ENCODE results near the gene CCDC192. TPM values are rescaled to one million over a fixed set of nuclear protein-coding genes. Genes with fewer than 3 reads are reported as not detected.

Gene CCDC192
- total and polyA plus RNA-seq, 9 donors: 0.26 to 2.6 (median 0.91) TPM; not detected in 1

DNA sequence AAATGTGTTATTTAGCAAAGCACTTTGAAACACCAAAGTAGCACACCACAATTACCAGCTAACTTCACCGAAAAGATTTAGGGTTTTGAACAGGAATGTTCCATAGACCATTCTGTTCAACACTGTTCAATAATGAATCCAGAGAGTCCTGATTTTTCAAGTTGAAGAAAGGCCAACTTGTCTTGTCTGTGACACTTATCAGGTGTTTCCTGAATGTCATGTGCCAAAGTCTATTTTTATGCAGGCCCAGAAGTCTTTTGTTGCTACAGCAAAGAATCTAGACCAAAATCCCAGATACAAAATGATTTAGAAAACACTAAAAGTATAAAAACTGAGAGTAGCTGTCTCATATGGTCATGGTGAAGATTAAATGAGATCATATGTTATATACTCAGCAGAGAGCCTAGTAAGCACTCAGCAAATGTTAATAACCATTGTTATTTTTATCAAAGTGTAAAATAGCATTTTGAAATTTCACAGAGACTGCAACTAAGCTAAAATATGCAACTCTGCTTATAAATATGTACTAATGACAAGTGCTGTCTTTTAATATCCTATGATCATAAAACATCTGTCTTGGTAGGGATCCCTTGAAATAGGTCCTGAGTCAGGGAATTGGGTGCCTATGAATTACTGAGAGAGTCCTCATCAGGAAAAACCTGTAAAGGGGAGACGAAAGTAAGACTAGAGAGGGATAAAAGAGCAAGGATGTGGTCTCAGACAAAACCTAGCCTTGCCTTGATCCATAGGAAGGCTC, 258.0 kb downstream of the CCDC192 start:
- H3K27ac ChIP-seq: no peak overlapping the region
- 89 to 96% (median 95%) methylated on average over 2 of the region's 2 CpGs for WGBS, 3 donors
- TF ChIP-seq EP300 (IDR thresholded peaks at IDR 0.05): no peak
- TF ChIP-seq, protein P1, sequence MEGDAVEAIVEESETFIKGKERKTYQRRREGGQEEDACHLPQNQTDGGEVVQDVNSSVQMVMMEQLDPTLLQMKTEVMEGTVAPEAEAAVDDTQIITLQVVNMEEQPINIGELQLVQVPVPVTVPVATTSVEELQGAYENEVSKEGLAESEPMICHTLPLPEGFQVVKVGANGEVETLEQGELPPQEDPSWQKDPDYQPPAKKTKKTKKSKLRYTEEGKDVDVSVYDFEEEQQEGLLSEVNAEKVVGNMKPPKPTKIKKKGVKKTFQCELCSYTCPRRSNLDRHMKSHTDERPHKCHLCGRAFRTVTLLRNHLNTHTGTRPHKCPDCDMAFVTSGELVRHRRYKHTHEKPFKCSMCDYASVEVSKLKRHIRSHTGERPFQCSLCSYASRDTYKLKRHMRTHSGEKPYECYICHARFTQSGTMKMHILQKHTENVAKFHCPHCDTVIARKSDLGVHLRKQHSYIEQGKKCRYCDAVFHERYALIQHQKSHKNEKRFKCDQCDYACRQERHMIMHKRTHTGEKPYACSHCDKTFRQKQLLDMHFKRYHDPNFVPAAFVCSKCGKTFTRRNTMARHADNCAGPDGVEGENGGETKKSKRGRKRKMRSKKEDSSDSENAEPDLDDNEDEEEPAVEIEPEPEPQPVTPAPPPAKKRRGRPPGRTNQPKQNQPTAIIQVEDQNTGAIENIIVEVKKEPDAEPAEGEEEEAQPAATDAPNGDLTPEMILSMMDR (IDR thresholded peaks at IDR 0.05): no peak
- no peak for TF ChIP-seq POLR2A (IDR thresholded peaks at IDR 0.05)

DNA sequence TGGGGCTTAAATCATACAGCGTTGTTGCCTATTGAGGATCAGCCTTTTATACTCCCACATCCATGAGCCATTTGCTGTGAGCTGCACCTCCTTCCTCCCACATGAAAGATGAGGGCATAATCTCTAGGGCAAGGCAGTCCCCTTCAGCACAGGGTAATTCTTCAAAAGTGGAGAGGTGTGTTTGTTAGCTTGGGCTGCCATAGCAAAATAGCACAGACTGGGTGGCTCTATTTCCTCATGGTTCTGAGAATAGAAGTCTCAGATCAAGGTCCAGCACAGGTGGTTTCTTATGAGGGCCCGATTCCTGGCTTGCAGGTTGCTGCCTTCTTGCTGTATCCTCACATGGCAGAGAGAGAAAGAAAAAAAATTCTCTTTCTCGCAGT, 258.6 kb downstream of the CCDC192 start:
- H3K27ac ChIP-seq: no peak overlapping the region
- H3K4me3 ChIP-seq: no peak overlapping the region
- DNase-seq: no peak
- no peaks in the 10 kb centered on the region for H3K9me3 ChIP-seq
- intact Hi-C loops (cut with DNase I): no loop called here
- TF ChIP-seq EP300 (IDR thresholded peaks at IDR 0.05) (no peak), POLR2A (IDR thresholded peaks at IDR 0.05) (no peak)
- TF ChIP-seq, protein P1 (IDR thresholded peaks at IDR 0.05): no peak
- H3K27me3 ChIP-seq: no peaks in the 10 kb centered on the region
- WGBS, 3 donors: 87 to 94% (median 94%) methylated on average over 3 of the region's 3 CpGs
- H3K36me3 ChIP-seq: no peaks in the 10 kb centered on the region
- peaks cover 2% of the 10 kb centered on the region for H3K4me1 ChIP-seq (ENCODE audit: insufficient read depth)

More for the DNA sequence above, 258.0 kb downstream of the CCDC192 start:
- DNase-seq: no peak
- Histone ChIP-seq H3K9me3 (no peaks in the 10 kb centered on the region), H3K27me3 (no peaks in the 10 kb centered on the region), H3K4me1 (ENCODE audit: insufficient read depth) (peaks cover 2% of the 10 kb centered on the region), H3K36me3 (no peaks in the 10 kb centered on the region), H3K4me3 (no peak overlapping the region)
- intact Hi-C loops (cut with DNase I): no loop called here

DNA sequence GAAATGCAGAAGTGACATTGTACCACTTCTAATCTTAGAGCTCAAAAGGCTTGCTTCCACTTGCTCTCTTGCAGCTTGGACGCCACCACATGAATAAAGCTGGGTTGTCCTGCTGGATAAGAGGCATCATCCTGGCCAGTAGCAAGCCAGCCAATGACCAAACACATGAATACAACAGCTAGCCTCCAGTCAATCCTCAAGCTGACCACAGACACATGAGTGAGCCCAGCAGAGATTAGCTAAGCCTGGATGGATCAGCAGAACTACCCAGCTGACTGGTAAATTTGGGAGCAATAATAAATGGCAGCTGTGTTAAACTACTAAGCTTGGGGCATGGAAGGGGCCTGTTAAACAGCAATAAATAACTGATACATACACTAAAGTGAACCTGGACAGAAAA, 259.3 kb downstream of the CCDC192 start:
- TF ChIP-seq EP300 (IDR thresholded peaks at IDR 0.05) (no peak), POLR2A (IDR thresholded peaks at IDR 0.05) (no peak)
- TF ChIP-seq, protein P1 (IDR thresholded peaks at IDR 0.05): no peak
- WGBS, 3 donors: 95 to 97% (median 95%) methylated on average over 1 of the region's 1 CpG
- H3K27me3 ChIP-seq: no peaks in the 10 kb centered on the region
- no peaks in the 10 kb centered on the region for H3K4me1 ChIP-seq (ENCODE audit: insufficient read depth)
- H3K36me3 ChIP-seq: no peaks in the 10 kb centered on the region
- H3K27ac ChIP-seq: no peak overlapping the region
- intact Hi-C loops (cut with DNase I): no loop called here
- H3K4me3 ChIP-seq: no peak overlapping the region
- DNase-seq: no peak
- H3K9me3 ChIP-seq: no peaks in the 10 kb centered on the region

DNA sequence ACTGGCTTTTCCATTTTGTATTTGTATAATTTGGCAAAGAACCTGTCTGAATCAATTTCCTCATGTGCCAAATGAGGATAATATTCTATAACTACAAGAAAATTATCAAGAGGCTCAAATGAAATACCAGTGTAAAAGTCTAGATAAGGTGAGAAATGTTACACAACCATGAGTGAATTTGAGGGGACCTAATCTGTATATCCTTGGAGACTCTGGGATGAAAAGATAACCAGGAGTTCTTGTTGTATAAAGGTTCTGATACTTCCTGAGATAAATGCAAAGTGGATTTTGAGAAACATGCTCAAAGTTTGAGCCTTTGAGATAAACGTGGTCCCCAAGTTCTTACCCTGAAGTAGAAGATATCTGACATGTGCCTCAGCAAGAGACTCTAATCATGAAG, 260.0 kb downstream of the CCDC192 start:
- Histone ChIP-seq H3K27me3 (no peaks in the 10 kb centered on the region), H3K27ac (no peak overlapping the region), H3K4me3 (no peak overlapping the region), H3K9me3 (no peaks in the 10 kb centered on the region), H3K36me3 (no peaks in the 10 kb centered on the region), H3K4me1 (ENCODE audit: insufficient read depth) (no peaks in the 10 kb centered on the region)
- intact Hi-C loops (cut with DNase I): no loop called here
- 40 to 55% (median 47%) methylated on average over 1 of the region's 1 CpG for WGBS, 3 donors
- TF ChIP-seq, protein P1 (IDR thresholded peaks at IDR 0.05): no peak
- DNase-seq: no peak

Data from ovary (tissue), 9 donors.